ENCODE data around the gene WDFY2. TPM values are rescaled to one million over a fixed set of nuclear protein-coding genes. Genes with fewer than 3 reads are reported as not detected.

Gene WDFY2
- total RNA-seq, 1 experiment from 2014 or later: 26.4 TPM

GRCh38 chr13:51800486-51800885 is 216.2 kb downstream of the WDFY2 start:
- H2BK5ac ChIP-seq (ENCODE audit: insufficient read length, low read length): no peak overlapping the region

More at GRCh38 chr13:51800486-51800885, 216.2 kb downstream of the WDFY2 start:
- H3K27me3 ChIP-seq (ENCODE audit: insufficient read depth, low read length): no peaks in the 10 kb centered on the region
- no peak overlapping the region for H2BK15ac ChIP-seq (ENCODE audit: low read depth, low read length)
- no peak overlapping the region for H3T11ph ChIP-seq (ENCODE audit: low read length)
- H3K79me2 ChIP-seq (ENCODE audit: insufficient read depth, low read length): no peaks in the 10 kb centered on the region
- peaks cover 3% of the 10 kb centered on the region; the same call in 1 of the 2 replicates for H3K4me1 ChIP-seq (ENCODE audit: insufficient read depth, low read length)
- H2AK5ac ChIP-seq (ENCODE audit: insufficient read length, low read length): no peak overlapping the region
- peaks cover 4% of the 10 kb centered on the region for H3K23me2 ChIP-seq (ENCODE audit: insufficient read length, low read depth, low read length, poor library complexity, severe bottlenecking)
- Mint-ChIP-seq H3K4me1 (peaks cover 56 to 65% of the 10 kb centered on the region in 2 experiments), H3K27me3 (ENCODE audit: low read depth) (no peaks in the 10 kb centered on the region), H3K36me3 (ENCODE audit: insufficient read depth in 1 of 3, low read depth in 3 of 3) (peaks cover 0 to 6% (median 2%) of the 10 kb centered on the region in 3 experiments; a peak in 3 of 7 replicates), H3K27ac (no peak overlapping the region), H3K4me3 (no peak overlapping the region), H3K9me3 (no peaks in the 10 kb centered on the region)
- no peak for DNase-seq
- no peak overlapping the region for H4K91ac ChIP-seq (ENCODE audit: insufficient read length, low read depth, low read length)
- H3K9me3 ChIP-seq (ENCODE audit: control insufficient read depth, low read depth, low read length): no peaks in the 10 kb centered on the region
- WGBS (ENCODE audit: extremely low coverage, insufficient read length, low lambda C conversion rate): no CpG with 5 or more reads among the region's 5 CpGs
- H3K79me1 ChIP-seq (ENCODE audit: insufficient read depth, low read depth, low read length, poor library complexity, severe bottlenecking): no peaks in the 10 kb centered on the region
- no peak overlapping the region for H3K14ac ChIP-seq (ENCODE audit: insufficient read depth, low read length)
- H4K20me1 ChIP-seq (ENCODE audit: control insufficient read depth, insufficient read depth, insufficient read length): no peaks in the 10 kb centered on the region
- H3K4me2 ChIP-seq (ENCODE audit: insufficient read depth, insufficient read length, low read length): no peak overlapping the region
- no peak overlapping the region for H2BK20ac ChIP-seq (ENCODE audit: low read depth, low read length, poor library complexity, severe bottlenecking)
- H4K8ac ChIP-seq (replicated peaks; ENCODE audit: insufficient read length, low read depth, low read length): no peak overlapping the region
- no peak for TF ChIP-seq CTCF (conservative IDR thresholded peaks at IDR 0.05)
- no peak overlapping the region for H3K9ac ChIP-seq (ENCODE audit: extremely low read depth, insufficient read length, low read length)
- no peak overlapping the region for H3K56ac ChIP-seq (ENCODE audit: insufficient read length, low read depth, low read length)
- no peak overlapping the region for H2BK120ac ChIP-seq (ENCODE audit: low read depth, low read length, poor library complexity, severe bottlenecking)
- no peak overlapping the region for H2AFZ ChIP-seq (ENCODE audit: low read length)
- H2BK12ac ChIP-seq (ENCODE audit: insufficient read length, low read depth, low read length): no peak overlapping the region
- no peak overlapping the region for H3K23ac ChIP-seq (ENCODE audit: insufficient read length, low read depth, low read length)
- no peak overlapping the region for H3K27ac ChIP-seq (ENCODE audit: insufficient read length, low read depth, low read length)
- H3K18ac ChIP-seq (ENCODE audit: insufficient read length, low read depth, low read length): no peak overlapping the region
- H3K4ac ChIP-seq (ENCODE audit: low read depth, low read length): no peak overlapping the region
- no peak overlapping the region for H4K5ac ChIP-seq (ENCODE audit: insufficient read length, low read depth, low read length)
